BJ (cell line): ENCODE measurements around the gene CFAP58. TPM values are rescaled to one million over a fixed set of nuclear protein-coding genes. Genes with fewer than 3 reads are reported as not detected.

Experiments
- CTCF ChIA-PET: fragments of 350-600 bp; formaldehyde crosslinking; extraction: SDS; loops from one replicate; lab custom pipeline; 2021; ENCODE audit warnings: antibody characterized with exemption, inconsistent platforms; lab: Yijun Ruan, JAX
- POLR2A ChIA-PET: fragments of 300-600 bp; sonication (Branson Sonifier 250); formaldehyde crosslinking; extraction: SDS; loops from one replicate; lab custom pipeline; 2021; ENCODE audit warnings: antibody characterized with exemption; lab: Charles Lee
- DNase-seq: peaks from one replicate; pipeline ENCODE4 v3.0.0-alpha.2; 2011; ENCODE audit warnings: low read depth
- H3K27me3 ChIP-seq: 2 replicates; pipeline ENCODE4 v1.6.0; 2011; ENCODE audit warnings: low read length; ENCODE audit not compliant: control insufficient read depth, insufficient read depth
- H3K36me3 ChIP-seq: 2 replicates; pipeline ENCODE4 v1.5.1; 2011; ENCODE audit warnings: low read length; ENCODE audit not compliant: control insufficient read depth, insufficient read depth
- H3K4me3 ChIP-seq: 2 replicates; pipeline ENCODE4 v1.5.1; 2011; ENCODE audit warnings: low read depth, mild to moderate bottlenecking, control low read depth, low read length
- polyA plus RNA-seq: library from polyadenylated mRNA; depleted of rRNA; stranded (reverse); fragments of >200 nt; gene quantifications from 2 replicates; pipeline ENCODE4 v1.2.3, GENCODE V29; 2011
- TF ChIP-seq, protein P1 (sequence below): IDR thresholded peaks from 2 replicates; pipeline ENCODE4 v1.5.1; 2011; ENCODE audit warnings: low read depth, mild to moderate bottlenecking, control low read depth, inconsistent platforms, low read length, moderate library complexity; ENCODE audit not compliant: insufficient read depth

Gene CFAP58
- polyA plus RNA-seq, 1 experiment, result 0.23 TPM

- POLR2A ChIA-PET, result no interaction called here
- no peak overlapping the region for H3K4me3 ChIP-seq
Observed at GRCh38 chr10:104334561-104334960, 19.1 kb upstream of the CFAP58 start.

DNA sequence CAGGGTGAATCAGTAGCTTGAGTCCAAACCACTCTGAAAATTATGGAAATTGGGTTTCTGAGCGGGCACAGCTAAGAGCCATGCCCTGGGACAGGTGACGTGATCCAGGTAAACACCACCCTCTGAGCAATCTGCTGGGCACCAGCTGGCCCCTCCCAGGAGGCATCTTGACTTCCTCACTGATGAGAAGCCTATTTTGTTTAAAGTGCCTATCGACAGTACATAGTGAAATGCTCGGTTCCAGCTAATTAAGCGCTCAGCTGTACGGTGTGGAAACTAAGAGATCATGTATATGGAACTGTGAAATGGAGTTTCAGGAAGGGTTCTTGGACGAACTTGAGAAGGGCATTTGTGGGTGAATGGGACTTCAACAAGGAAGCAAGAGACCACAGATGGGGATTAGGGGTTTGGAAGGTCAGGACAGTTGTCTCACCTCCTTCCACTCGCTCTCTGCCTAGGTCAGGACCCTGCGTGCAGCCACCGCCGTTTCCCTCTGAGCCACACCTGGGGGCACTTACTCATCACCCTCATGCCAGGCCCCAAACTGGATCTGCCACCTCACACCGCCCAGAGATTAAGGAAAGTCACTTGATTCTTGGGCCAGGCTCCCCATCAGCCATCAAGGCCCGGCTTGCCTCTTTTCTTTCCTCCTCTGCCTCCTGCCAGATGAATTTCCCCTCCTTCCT is 18.5 kb upstream of the CFAP58 start:
- ChIA-PET CTCF (interaction anchor here (1.1 to 4.9 kb wide), 6 partner anchors 16 to 43 kb away, joined by 5 to 32 read pairs (median 6); partner anchors contain the start of gene CFAP58), POLR2A (no interaction called here)
- peaks cover 7% of the 10 kb centered on the region; the same call in 1 of the 2 replicates for H3K36me3 ChIP-seq
- DNase-seq, result no peak
- no peaks in the 10 kb centered on the region for H3K27me3 ChIP-seq
- TF ChIP-seq, protein P1, sequence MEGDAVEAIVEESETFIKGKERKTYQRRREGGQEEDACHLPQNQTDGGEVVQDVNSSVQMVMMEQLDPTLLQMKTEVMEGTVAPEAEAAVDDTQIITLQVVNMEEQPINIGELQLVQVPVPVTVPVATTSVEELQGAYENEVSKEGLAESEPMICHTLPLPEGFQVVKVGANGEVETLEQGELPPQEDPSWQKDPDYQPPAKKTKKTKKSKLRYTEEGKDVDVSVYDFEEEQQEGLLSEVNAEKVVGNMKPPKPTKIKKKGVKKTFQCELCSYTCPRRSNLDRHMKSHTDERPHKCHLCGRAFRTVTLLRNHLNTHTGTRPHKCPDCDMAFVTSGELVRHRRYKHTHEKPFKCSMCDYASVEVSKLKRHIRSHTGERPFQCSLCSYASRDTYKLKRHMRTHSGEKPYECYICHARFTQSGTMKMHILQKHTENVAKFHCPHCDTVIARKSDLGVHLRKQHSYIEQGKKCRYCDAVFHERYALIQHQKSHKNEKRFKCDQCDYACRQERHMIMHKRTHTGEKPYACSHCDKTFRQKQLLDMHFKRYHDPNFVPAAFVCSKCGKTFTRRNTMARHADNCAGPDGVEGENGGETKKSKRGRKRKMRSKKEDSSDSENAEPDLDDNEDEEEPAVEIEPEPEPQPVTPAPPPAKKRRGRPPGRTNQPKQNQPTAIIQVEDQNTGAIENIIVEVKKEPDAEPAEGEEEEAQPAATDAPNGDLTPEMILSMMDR, result no peak
- no peak overlapping the region for H3K4me3 ChIP-seq

More at GRCh38 chr10:104334561-104334960, 19.1 kb upstream of the CFAP58 start:
- H3K27me3 ChIP-seq, result no peaks in the 10 kb centered on the region
- DNase-seq, result no peak
- TF ChIP-seq, protein P1, result no peak
- peaks cover 7% of the 10 kb centered on the region; the same call in 1 of the 2 replicates for H3K36me3 ChIP-seq
- CTCF ChIA-PET, result interaction anchor here (1.3 to 2.7 kb wide), 4 partner anchors 16 to 42 kb away, joined by 5 to 11 read pairs (median 6); no protein-coding TSS in a partner anchor

DNA sequence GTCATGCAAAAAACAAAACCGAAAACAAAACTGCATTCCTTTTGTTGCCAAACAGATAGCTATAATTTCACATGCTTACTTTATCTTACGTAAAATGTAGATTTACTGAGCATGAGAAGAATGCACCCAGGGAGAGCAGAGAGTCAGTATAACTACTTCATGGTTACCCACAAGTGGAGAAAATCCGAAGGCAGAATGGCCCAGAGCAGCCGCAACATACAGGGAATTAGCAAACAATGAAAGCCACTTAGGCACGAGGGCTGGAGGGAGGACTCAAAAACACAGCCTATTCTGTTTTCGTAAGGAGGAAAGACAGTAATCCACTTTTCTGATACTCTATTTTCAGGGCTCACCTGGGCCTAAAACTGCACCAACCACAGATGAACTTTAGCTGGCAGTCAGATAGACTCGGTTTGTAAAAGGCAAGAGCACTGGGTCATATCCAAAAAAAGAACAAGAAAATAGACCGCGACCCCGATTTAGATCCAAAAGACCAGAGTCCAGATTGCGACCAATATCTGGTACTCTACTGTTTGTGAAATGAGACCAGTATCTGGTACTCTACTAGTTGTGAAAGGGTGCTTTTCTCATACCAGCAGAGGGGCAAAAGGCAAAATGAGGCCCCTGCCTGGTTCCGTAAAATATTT is 16.7 kb upstream of the CFAP58 start:
- ChIA-PET CTCF (interaction anchor here (0.6 to 4.9 kb wide), 9 partner anchors 13 to 484 kb away, joined by 3 to 32 read pairs (median 6); no protein-coding TSS in a partner anchor), POLR2A (no interaction called here)
- DNase-seq, result peak; percentile 52

GRCh38 chr10:104337521-104337984 is 16.1 kb upstream of the CFAP58 start:
- Histone ChIP-seq H3K27me3 (no peaks in the 10 kb centered on the region), H3K4me3 (peak overlapping the region; percentile 87), H3K36me3 (peaks cover 7% of the 10 kb centered on the region; the same call in 1 of the 2 replicates)
- CTCF ChIA-PET, result interaction anchor here (1.1 to 4.9 kb wide), 9 partner anchors 13 to 45 kb away, joined by 3 to 32 read pairs (median 6); no protein-coding TSS in a partner anchor
- POLR2A ChIA-PET, result interaction anchor here (0.7 to 1.2 kb wide), 2 partner anchors 37 to 63 kb away, joined by 4 read pairs; no protein-coding TSS in a partner anchor
- TF ChIP-seq, protein P1, result no peak
- DNase-seq, result no peak

More for the DNA sequence above, 16.7 kb upstream of the CFAP58 start:
- peaks cover 7% of the 10 kb centered on the region; the same call in 1 of the 2 replicates for H3K36me3 ChIP-seq
- H3K27me3 ChIP-seq, result no peaks in the 10 kb centered on the region
- TF ChIP-seq, protein P1, result no peak
- peak overlapping the region; percentile 87 for H3K4me3 ChIP-seq
